ENCODE measurements around the gene FAM151B.

Gene FAM151B

GRCh38 chr5:80591352-80591751, 103.5 kb downstream of the FAM151B start:
- no peak for DNase-seq

- DNase-seq, result no peak
These were observed 104.2 kb downstream of the FAM151B start for GRCh38 chr5:80592105-80592504.
